22Rv1 (cell line): Measurements from ENCODE around the gene C2CD3.
"Not testable (repeated sequence)": the region's sequence is repeated elsewhere in the genome, so short reads cannot be mapped to it uniquely, and the experiment has no call there.

ENCODE experiments used
- H3K27ac ChIP-seq: fragments of 450-650 bp; 2 replicates; pipeline ENCODE4 v1.5.1; 2017
- ZFX ChIP-seq: fragments of 450-650 bp; IDR thresholded peaks from 2 replicates; pipeline ENCODE4 v1.6.1; 2017; ENCODE audit warnings: antibody characterized with exemption, borderline replicate concordance
- TF ChIP-seq, protein P1 (sequence below): fragments of 450-650 bp; IDR thresholded peaks from 2 replicates; pipeline ENCODE4 v1.5.1; 2017; ENCODE audit warnings: mild to moderate bottlenecking

The C2CD3 gene

DNA sequence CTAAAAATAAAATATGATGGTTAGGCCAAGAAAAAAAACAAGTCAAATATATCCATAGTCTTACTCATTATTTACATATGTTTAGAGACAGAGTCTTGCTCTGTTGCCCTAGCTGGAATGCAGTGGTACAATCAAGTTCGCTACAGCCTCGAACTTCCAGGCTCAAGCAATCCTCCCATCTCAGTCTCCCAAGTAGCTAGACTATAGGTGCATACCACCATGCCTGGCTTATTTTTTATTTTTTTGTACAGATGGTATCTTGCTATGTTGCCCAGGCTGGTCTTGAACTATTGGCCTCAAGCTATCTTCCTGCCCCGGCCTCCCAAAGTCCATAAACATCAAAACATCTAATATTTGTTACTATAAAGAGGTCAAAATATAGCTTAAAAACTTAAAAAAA is 36.1 kb downstream of the C2CD3 start:
- H3K27ac ChIP-seq, result no peak overlapping the region
- TF ChIP-seq ZFX, result no peak
- TF ChIP-seq, protein P1, sequence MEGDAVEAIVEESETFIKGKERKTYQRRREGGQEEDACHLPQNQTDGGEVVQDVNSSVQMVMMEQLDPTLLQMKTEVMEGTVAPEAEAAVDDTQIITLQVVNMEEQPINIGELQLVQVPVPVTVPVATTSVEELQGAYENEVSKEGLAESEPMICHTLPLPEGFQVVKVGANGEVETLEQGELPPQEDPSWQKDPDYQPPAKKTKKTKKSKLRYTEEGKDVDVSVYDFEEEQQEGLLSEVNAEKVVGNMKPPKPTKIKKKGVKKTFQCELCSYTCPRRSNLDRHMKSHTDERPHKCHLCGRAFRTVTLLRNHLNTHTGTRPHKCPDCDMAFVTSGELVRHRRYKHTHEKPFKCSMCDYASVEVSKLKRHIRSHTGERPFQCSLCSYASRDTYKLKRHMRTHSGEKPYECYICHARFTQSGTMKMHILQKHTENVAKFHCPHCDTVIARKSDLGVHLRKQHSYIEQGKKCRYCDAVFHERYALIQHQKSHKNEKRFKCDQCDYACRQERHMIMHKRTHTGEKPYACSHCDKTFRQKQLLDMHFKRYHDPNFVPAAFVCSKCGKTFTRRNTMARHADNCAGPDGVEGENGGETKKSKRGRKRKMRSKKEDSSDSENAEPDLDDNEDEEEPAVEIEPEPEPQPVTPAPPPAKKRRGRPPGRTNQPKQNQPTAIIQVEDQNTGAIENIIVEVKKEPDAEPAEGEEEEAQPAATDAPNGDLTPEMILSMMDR, result no peak

DNA sequence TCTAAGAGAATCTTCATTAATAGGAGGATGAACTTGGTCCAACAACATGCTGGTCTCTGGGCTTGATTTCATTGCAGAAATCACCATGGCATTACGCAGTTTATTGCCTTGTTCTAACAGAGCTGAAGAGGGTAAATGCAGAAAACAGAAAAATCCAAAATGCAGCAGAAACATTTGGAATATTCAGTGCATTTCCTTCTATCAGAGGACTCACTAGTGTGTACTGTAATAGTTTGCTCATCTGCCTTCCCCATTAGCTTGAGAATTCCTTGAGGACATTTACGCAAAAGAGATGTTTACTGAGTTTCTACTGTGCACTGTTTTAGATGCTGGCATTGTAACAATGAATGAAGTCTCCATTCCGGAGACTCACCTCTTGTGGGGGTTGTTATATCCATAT is 37.4 kb downstream of the C2CD3 start:
- TF ChIP-seq, protein P1, result no peak
- TF ChIP-seq ZFX, result no peak
- H3K27ac ChIP-seq, result no peak overlapping the region

DNA sequence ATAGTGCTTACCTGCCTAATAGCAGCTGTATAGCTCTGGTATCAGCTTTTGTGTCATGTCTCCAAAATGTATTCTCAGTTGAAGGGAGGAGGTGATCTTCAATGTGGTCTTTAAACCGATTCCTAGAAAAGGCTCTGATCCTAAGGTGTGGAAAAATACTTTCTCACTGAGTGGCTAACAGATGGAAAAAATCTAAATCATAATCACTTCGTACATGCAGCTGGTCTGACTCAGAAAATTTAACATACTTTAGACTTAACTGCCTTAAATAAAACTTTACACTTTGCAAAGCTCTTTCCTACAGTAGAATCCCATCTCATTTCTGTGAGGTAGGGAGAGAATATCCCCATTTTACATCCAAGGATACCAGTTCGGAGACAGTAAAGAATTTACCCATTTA is 38.0 kb downstream of the C2CD3 start:
- no peak for TF ChIP-seq ZFX
- no peak overlapping the region for H3K27ac ChIP-seq

DNA sequence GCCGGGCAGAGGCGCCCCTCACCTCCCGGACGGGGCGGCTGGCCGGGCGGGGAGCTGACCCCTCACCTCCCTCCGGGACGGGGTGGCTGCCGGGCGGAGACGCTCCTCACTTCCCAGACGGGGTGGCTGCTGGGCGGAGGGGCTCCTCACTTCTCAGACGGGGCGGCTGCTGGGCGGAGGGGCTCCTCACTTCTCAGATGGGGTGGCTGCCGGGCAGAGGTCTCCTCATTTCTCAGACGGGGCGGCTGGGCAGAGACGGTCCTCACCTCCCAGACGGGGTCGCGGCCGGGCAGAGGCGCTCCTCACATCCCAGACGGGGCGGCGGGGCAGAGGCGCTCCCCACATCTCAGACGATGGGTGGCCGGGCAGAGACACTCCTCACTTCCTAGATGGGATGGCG is 41.7 kb downstream of the C2CD3 start:
- H3K27ac ChIP-seq, result not testable (repeated sequence)

DNA sequence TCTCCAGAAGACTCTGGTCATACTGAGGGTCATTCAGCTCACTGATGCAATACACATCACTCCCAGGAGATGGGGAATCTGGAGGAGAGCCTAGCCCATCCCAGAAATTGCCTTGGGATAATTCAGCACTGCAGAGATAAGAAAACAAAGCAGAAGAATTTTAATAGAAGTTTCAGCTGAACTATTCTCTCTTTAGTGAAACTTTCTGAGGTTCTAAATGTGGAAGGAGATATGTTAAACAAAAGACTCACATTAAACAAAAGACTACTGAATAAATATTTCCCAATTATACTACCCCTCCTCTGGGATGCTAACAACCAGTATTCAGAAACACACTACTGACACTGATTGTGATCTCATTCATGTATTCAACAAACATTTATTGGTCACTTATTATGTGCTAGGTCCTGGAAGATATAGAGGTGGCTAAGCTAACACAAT is 47.8 kb downstream of the C2CD3 start:
- TF ChIP-seq ZFX, result no peak
- no peak overlapping the region for H3K27ac ChIP-seq

DNA sequence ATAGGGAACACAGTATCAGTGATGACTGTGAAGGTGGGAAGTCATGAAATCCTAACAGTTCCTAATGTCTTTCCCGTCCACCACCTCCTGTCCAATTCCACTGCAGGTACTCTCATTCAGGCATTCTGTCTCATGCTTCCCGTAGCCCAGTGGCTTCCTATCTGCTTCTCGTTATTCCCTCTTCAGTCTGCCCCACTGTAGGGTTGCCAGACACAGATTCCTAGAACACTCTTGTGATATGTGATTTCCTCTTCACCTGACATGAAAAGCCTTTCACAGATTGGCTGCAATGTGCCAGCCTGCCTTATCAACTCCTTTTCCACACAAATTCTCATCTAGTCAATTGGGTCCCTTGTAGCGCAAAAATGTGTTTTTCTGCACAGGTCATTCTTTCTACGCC is 49.0 kb downstream of the C2CD3 start:
- no peak overlapping the region for H3K27ac ChIP-seq
- TF ChIP-seq ZFX, result no peak
- TF ChIP-seq, protein P1, result no peak

DNA sequence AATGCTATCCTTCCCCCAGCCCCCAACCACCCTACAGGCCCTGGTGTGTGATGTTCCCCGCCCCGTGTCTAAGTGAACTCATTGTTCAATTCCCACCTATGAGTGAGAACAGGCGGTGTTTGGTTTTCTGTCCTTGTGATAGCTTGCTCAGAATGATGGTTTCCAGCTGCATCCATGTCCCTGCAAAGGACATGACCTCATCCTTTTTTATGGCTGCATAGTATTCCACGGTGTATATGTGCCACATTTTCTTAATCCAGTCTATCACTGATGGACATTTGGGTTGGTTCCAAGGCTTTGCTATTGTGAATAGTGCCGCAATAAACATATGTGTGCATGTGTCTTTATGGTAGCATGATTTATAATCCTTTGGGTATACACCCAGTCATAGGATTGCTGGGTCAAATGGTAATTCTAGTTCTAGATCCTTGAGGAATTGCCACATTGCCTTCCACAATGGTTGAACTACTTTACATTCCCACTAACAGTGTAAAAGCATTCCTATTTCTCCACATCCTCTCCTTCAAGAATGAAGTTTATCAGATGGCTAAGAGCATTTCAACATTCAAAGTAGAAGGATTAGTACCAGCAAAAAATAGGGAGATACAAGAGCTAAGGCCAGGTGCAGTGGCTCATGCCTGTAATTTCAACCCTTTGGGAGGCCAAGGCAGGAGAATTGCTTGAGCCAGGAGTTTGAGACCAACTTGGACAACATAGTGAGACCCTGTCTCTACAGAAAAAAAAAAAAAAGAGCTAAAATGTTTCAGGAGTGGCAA is 50.4 kb downstream of the C2CD3 start:
- H3K27ac ChIP-seq, result not testable (repeated sequence)

DNA sequence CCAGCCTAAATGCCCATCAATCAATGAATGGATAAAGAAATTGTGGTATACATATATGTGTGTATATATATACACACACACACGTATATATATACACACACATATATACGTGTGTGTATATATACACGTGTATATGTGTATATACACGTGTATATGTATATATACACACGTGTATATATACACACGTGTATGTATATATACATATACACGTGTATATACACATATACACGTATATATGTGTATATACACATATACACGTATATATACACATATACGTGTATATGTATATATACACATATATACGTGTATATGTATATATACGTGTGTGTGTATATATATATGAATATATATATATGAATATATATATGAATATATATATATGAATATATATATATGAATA is 54.1 kb downstream of the C2CD3 start:
- TF ChIP-seq ZFX, result no peak
- TF ChIP-seq, protein P1, result no peak
- no peak overlapping the region for H3K27ac ChIP-seq

DNA sequence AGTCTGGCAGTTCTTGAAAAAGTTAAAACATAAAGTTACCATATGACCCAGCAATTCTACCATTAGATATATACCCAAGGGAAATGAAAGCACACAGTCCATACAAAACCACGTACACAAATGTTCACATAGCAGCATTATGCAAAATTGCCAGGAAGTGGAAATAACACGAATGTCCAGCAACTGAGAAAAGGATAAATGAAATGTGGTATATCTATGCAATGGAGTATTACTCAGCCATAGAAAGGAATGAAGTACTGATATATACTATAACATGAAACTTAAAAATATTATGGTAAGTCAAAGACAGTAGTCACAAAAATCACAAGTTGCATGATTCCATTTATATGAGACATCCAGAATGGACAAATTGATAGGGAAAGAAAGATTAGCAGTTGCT is 57.9 kb downstream of the C2CD3 start:
- TF ChIP-seq ZFX, result no peak
- TF ChIP-seq, protein P1, result no peak

More for the DNA sequence above, 57.9 kb downstream of the C2CD3 start:
- no peak overlapping the region for H3K27ac ChIP-seq
